GM18907 (cell line): ENCODE results near the gene ZNF334.
A peak's percentile ranks its signal among the peaks of the same experiment; 100 is the strongest.

ENCODE experiments used
- ATAC-seq: cut with Tn5 transposase; IDR thresholded peaks from one replicate; pipeline ENCODE4 v1.9.1; 2021; ENCODE audit warnings: mild to moderate bottlenecking, moderate library complexity; ENCODE audit not compliant: unreplicated experiment

Gene ZNF334

DNA sequence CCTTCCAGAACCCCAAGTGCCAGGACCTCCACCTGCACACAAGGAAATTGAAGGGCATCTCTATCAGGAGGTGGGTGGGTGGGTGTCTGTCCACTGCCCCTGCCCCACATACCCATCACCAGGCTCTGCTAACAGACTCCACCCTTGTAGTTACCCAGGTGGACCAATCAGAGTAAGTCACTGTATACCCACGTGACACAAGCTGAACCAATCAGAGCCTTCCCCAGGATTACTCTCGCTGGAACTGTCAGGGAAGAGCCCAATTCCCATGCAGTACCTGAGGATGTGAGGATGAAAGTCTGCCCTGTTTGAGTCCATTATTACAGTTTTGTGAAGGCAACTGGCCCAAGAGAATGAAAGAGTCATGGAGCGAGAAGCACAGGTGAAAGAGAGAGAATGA is 32.9 kb upstream of the ZNF334 start:
- ATAC-seq, result no peak

DNA sequence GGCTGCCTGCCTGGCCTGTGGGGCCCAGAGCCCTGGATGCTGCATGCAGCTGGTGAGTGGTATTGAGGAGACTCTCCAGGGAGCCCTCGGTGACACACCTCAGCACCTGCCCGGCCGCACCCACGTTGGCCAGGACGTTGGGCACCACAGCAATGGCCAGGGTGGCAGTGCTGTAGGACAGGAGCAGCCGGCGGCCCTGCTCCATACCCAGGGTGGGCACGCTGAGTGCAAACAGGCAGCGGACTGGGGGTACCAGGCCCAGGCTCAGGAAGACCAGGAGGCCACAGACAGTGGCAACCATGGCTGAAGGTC is 32.4 kb upstream of the ZNF334 start:
- ATAC-seq, result no peak

DNA sequence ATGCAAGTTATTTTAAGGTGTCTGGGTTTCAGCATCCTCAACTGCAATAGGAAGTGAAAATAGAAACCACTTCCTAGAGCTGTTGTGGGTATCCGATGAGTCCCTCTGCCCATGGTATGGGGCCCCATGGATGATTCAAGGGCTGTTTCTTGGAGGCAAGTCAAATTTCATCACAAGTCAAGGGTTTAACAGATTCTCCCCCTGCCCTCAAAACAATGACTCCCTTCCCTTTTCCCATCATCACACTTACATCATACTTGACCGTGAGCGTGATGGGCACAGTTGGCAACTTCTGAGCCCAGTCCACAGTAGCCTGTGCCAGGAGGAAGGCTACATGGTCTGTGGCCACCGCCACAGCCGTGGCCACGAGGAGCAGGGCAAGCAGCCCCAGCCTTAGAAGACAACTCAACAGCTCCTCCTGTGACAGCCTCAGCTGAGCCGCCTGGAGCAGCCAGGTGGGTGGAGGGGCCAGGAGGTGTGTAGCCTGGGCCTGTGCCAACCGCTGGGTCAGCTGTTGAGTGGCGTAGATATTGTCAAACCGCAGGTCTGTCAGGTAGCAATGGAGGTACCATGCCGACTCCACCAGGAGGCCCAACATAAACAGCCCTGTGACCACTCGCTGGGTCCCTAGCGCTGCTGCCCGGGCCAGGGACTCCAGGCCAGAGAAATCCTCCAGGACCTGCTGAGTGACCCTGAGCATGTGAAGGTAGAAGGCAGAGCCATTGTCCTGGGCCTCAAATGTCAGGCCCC is 31.9 kb upstream of the ZNF334 start:
- peak; percentile 65 for ATAC-seq

DNA sequence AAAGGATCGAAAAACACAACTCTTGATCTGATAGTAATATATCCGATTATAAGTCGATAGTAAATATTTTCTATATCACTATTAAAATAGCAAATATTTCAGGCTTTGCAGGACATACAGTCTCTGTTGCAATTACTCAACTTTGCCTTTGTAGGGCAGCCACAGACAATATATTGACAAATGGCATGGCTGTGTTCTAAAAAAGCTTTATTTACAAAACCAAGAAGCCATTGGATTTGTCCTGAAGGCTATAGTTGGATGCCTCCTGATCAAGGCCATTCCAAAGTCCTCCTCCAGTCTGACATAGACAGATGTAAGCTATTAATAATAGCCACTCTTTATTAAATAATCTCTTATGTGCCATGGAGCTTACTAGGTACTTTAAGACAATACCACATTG is 31.2 kb upstream of the ZNF334 start:
- no peak for ATAC-seq

DNA sequence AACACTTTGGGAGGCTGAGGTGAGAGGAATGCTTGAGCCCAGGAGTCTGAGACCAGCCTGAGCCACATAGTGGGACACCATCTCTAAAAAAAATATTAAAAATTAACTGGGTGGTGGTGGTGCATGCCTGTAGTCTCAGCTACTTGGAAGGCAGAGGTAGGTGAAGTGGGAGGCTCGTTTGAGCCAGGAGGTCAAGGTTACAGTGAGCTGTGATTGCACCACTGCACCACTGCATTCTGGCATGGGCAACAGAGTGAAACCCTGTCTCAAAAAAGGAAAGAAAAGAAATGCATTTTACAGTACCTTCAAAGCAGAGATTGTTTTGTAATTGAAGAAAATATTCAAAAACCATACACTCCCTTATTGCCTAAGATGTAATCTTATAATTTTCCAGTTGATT is 30.6 kb upstream of the ZNF334 start:
- ATAC-seq, result no peak

DNA sequence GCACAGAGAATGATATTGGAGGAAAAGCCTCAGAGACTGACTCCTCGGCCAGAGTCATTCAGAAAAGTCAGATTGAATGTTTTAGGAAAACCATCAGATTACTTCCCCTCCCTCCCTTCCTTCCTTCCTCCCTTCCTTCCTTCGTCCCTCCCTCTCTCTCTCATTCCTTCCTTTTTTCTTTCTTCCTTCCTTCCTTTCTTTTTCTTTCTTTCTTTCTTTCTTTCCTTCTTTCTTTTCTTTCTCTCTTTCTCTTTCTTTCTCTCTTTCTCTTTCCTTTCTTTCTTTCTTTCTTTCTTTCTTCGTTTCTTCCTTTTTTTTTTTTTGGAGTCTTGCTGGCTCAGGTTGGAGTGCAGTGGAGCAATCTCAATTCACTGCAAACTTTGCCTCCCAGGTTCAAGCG is 29.7 kb upstream of the ZNF334 start:
- no peak for ATAC-seq

DNA sequence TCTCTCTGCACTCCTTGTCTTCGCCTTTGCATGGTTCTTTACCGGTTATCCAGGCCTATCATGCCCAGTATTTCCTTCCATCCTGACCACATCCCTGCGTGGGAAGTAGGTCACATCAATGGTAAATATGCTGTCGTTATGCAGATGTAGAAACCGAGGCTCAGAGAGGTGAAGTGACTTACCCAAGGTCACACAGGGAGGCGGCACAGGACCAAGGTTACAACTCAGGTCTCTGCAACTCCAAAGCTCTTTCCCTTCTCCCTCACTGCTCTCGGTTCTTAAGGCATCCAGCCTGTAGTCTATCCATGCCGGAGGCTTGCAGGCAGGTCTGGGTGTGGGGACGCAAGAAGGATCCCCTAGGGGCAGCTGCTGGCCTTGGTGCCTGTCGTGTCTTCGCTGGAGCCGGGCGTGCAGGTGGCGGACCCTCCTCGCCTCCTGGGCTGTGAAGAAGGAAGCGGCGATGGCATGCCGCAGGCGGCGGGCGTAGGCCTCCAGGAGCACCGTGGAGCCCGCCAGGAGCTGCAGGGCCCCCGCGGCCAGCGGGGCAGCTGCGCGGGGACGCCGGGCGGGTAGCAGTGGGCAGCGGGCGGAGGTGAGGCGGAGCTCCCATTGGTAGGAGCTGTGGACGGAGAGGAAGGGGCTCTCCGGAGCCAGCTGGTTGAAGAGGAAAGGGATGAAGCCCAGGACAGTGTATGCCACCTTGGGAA is 28.0 kb upstream of the ZNF334 start:
- no peak for ATAC-seq

DNA sequence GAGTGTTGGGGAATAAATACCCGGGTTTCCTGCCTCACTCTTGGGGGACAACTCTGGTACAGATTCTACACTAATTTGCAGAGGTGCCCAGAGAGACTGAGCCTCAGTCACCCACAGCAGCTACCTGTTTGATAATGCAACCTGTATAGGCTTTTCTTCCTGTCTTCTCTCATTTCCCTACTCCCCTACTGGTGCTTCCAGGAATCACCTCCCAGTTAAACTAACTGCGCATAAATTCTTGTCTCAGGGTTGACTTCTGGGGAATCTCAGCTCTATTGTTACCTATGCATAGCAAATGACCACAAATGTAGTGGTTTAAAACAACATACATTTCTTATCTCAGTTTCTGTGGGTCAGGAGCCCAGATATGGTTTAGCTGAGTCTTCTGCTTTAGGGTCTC is 25.8 kb upstream of the ZNF334 start:
- no peak for ATAC-seq

DNA sequence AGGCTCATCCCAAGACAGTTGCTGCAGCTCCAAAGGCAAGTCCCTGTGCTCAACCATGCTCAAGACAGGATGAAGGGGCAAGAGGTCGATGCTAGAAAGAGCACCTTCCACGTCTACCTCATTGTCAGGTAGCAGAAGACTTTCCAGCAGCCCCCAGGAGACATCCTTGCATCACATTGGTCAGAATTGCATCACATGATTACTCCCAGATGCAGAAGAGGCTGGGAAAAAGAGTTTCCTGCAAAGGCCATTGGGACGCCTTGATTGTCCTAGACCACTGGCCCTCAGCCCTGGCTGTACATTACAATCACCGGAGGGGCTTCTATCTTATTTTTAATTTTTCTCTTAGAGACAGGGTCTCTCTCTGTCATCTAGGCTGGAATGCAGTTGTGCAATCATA is 17.3 kb upstream of the ZNF334 start:
- ATAC-seq, result no peak

DNA sequence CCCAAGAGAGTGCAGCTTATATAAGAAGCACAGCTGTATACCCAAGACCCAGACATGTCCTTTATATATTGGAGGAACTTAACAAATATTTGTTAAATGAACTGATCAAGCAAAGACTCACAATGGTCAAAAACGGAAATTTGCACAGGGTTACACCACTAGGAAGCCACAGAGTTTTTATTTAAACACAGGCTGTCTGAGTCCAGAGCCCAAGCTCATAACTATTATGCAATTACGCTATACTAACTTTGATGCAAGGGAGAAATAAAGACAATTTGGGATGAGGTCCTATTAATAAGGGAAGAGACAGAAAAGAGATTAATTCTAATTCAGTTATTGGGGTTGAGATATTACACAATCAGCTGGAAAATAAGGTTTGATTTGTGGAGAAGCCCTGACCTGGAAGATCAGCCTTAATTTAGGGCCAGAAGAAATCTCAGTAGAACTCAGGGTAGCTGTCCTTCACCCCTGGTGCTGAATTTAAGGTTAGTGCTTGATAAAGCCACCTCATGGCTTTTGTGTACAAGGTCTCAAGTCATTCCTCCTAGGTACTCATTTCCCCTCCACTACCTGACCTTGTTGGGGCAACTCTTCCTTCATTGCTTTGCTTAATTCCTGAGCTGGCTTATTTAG is 10.5 kb upstream of the ZNF334 start:
- no peak for ATAC-seq

DNA sequence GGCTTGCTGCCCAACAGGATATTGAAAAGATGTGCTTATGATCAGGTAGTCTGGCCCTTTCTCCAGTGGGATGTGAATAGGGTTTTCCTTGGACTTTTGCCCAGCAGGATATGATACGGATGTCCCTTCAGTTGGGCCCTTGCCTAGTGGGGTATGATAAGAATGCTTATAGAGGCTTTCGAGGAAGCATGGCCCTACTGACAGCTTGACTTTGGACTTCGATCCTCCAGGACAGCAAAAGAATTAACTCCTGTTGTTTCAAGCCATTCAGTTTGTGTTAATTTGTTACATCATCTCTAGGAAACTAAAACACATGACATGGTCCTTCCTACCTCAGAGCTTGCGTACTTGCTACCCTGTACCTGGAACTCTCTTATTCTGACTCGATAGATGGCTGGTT is 9.7 kb upstream of the ZNF334 start:
- ATAC-seq, result no peak

DNA sequence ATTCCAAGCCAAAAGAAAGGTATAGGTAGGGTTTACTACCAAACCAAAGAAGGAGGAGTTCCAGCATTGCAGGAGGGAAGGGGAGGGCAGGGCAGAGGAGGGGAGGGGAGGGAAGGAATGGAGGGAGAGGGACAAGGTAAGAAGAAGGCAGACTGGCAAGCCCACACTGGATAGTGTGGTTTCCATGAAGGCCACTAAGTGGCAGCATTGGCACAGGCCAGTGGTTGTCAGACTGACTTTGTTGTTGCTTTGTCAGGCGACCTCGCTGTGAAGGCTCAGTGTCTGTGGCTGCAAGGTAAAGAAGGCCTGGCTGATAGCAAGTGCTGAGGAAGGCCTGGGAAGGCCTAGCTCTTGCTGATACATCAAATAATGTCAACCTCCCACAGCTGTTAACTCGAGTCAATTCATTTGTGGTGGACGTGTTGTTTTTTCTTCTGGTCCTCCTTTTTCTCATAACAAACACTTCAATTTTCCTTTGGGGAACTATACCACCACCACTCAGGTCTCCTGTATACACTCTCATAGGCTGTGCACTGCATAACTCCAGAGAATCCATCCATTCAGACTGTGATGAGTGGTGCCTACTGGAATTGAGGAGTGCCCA is 7.7 kb upstream of the ZNF334 start:
- ATAC-seq, result no peak

DNA sequence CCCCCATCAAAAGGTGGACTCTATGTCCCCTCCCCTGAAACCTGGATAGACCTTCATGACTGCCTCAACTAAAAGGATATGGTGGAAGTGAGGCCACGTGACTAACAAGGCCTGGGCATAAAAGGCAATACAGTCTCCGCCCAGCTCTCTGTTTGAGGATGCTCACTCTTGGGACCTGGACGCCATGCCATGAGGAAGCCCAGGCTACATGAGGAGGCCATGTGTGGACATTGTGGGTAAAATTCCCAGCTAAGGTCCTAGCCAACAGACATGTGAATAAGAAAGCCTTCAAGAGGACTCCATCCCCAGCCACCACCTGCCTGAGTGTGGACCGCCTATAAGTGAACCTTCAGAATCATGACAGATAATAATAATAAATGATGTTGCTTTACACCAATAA is 7.2 kb upstream of the ZNF334 start:
- no peak for ATAC-seq

DNA sequence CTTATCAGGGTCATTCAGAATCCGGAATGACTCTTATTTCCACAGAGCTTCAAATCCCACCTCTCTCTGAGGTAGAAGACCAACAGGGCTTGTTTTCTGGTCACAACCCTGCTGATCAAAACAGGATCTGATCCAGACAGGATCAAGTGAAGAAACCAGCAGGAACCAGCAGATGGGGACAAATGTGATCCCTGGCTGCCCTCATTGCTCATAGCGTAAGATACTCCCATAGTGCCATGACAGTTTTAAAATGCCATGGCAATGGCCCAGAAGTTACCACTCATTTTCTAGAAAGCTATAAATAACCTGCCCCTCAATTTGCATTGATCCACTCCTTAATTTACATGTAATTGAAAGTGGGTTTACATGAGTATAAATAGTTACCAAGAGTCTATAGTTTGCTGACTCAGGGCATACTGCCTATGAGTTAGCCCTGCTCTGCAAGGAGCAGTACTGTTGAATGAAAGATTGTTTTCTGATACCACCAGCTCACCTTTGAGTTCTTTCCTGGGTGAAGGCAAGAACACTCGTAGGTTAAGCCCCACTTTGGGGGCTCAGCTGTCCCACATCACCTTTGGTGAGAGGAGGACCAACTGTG is 6.2 kb upstream of the ZNF334 start:
- no peak for ATAC-seq

DNA sequence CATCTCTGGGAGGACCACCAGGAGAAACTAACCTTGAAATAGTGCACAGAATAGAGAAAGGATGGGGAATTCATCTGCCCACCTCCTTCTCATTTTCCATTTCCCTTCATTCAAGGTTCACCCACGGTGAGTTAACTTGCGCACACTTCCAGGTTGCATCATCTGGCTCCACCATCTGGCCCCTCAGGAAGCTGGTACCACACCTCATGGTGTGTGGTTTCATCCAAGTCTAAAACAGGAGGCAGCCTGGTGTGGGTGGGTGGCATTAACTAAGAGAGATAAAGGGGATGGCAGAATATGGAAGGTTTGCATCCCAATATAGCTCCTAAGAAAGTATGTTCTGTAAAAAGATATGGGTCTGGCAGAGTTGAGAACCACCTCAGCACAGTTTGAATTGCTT is 3.8 kb downstream of the ZNF334 start:
- no peak for ATAC-seq

DNA sequence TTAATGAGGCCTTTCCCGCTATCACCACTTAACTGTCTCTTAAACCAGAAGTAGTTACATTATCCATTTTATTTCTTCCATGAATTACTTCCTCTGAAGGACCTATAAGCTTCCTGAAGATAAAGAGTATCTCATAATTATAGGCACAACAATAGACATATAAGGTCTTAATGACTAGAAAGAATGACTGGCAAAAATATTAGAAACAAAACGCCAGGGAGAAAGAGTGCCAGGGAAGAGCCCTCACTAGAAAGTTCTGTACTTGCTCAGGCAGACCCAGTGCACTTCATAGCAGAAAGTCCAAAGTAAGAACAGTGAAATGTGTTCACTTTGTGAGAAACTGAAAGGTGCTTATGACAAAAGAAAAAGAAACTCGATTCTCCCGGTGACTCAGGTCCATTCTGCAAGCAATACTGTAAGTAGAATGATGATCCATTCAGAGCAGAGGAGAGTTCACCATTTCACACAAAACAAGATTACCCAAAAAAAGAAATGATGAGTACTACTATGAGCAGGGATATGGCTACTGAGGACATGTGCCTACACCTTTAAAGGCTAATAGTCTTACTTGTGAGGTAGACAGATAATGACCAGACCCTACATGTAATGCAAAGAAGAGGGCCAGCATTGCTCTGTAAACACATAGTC is 5.5 kb downstream of the ZNF334 start:
- ATAC-seq, result no peak

DNA sequence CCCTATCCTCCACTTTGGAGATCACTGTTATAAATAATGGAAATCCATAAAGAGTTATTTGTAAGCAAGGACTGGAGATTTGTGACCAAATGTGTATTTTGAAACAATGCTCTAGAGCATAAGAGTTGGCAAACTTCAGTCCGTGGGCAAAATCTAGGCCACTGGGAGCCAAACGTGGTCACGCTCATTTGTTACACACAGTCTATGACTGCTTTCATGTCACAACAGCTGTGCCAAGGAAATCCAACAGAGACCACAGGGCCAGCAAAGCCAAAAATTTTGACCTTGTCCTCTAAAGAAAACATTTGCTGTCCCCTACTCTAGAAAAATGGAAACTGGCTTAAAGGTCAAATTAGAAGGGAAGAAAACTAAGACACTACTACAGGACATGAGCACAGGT is 7.9 kb downstream of the ZNF334 start:
- no peak for ATAC-seq

DNA sequence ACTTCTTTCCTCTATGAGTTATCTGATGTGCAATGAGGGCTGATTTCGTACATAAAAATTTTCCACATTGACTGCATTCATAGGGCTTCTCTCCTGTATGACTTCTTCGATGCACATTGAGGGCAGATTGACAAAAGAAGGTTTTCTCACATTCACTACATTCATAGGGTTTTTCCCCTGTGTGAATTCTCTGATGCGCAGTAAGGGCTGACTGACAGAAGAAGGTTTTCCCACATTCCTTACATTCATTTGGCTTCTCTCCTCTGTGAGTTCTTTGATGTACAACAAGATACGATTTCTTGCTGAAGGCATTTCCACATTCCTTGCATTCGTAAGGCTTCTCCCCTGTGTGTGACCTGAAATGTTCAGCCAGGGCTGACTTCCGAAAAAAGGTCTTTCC is 11.4 kb downstream of the ZNF334 start:
- ATAC-seq, result no peak

DNA sequence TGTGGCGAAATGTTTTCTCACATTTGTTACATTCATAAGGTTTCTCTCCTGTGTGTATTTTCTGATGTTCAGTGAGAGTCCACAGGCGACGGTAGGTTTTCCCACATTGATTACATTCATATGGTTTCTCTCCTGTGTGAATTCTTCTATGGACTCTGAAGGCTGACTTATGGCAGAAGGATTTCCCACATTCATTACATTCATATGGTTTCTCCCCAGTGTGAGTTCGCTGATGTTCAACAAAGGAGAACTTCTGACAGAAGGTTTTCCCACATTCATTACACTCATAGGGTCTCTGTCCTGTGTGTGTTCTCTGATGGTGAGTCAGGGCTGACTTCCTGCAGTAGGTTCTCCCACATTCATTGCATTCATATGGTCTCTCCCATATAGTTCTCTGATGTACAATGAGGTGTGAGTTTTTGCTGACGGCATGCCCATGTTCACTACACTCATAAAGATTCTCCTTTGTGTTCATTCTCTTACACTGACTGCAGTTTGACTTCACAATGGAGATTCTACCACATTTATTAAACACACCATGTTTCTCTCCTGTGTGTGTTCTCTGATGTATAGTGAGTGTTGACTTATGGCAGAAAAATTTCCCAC is 11.9 kb downstream of the ZNF334 start:
- ATAC-seq, result no peak

DNA sequence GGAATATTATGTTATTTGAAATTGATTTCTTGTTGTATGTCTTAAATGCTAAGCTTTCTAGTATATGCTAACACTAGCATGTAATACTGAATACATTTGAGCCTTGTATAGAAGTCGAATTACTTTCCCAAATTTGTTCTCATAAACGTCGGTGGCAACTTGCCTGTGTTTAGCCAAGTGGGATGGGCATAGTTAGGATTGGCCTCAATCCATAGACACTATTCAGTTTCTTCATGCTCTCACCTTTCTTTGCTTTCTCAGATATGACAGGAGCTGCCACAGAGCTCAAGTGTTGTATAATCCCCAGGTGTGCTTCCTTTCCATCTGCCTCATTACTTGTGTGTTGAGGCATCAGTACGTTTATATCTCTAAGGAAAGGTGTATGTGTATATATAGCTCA is 19.3 kb downstream of the ZNF334 start:
- ATAC-seq, result no peak

DNA sequence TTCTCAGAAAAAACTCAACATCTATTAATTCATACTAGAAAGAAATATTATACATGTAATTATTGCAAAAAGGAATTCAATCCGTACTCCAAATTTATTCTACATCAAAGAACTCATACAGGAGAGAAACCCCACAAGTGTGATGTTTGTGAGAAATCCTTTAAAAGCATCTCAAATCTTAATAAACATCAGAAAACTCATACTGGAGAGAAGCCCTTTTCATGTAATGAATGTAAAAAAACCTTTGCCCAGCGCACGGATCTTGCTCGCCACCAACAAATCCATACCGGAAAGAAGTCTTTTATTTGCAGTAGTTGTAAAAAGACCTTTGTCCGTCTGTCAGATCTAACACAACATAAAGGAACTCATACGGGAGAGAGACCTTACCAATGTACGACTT is 22.0 kb downstream of the ZNF334 start:
- ATAC-seq, result no peak
